Lower leg skin (tissue), 4 donors: ENCODE data around the gene C8G. TPM values are rescaled to one million over a fixed set of nuclear protein-coding genes. Genes with fewer than 3 reads are reported as not detected.

ENCODE experiments used
- DNase-seq, 2 donors: peaks; one replicate each; pipeline ENCODE4 v3.0.0-alpha.2; 2019; ENCODE audit warnings: low spot score in 2 of 2
- H3K4me3 ChIP-seq: fragments of 200-600 bp; sonication (generic); 2 replicates; pipeline ENCODE4 v1.5.1; 2017; ENCODE audit warnings: mild to moderate bottlenecking, low read depth; ENCODE audit not compliant: poor library complexity, severe bottlenecking
- POLR2A ChIP-seq, 2 donors: fragments of 450-650 bp; IDR thresholded peaks; one replicate each; pipeline ENCODE4 v1.6.1; 2016 to 2017; ENCODE audit warnings: antibody characterized with exemption in 2 of 2, mild to moderate bottlenecking in 1 of 2, moderate library complexity in 1 of 2
- WGBS, 2 donors: methylation state at CpG; one replicate each; pipeline ENCODE4 v1.1.5; 2018; 5-methylcytosine and 5-hydroxymethylcytosine counted together
- intact Hi-C: fragments of 100-400 bp; cut with DNase I; formaldehyde crosslinking; loops from one replicate; pipeline ENCODE4 v1.15.0; 2023; ENCODE audit warnings: low total_unique reads
- total RNA-seq, 4 donors: library from RNA; depleted of rRNA; stranded (reverse); fragments of >200 nt; gene quantifications; one replicate each; pipeline ENCODE4 v1.1.0, GENCODE V29; 2016
- TF ChIP-seq, protein P1 (sequence below), 3 donors: fragments of 450-650 bp; IDR thresholded peaks; one replicate each; pipeline ENCODE4 v1.5.1; 2016; ENCODE audit warnings: antibody characterized with exemption in 3 of 3, mild to moderate bottlenecking in 3 of 3, moderate library complexity in 2 of 3

C8G gene
- total RNA-seq, 4 donors from 2014 or later, result not detected

DNA sequence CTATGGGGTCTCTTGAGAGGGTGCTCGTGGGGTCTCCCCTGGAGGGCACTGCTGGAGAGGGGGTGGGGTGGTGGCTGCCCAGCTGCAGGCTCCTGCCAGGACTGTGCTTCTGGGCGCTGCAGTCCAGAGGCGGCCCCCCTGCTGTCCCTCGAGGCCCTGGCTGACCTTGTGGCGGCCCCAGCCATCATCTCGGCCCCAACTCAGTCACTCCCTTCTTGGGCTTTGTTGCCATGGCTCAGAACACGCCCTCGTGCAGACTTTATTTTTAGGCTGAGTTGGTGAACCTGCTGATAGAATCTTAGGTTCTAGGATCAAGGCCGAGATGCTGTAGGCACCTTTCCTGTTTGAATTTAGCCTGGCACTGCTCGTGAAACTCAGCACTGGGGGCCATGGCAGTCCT lies 23.3 kb upstream of the C8G start:
- intact Hi-C loops, result no loop called here
- 68 to 71% methylated on average over 9 to 10 of the region's 10 CpGs for WGBS, 2 donors
- H3K4me3 ChIP-seq, result no peak overlapping the region
- no peak for TF ChIP-seq POLR2A (IDR thresholded peaks at IDR 0.05)
- TF ChIP-seq, protein P1, sequence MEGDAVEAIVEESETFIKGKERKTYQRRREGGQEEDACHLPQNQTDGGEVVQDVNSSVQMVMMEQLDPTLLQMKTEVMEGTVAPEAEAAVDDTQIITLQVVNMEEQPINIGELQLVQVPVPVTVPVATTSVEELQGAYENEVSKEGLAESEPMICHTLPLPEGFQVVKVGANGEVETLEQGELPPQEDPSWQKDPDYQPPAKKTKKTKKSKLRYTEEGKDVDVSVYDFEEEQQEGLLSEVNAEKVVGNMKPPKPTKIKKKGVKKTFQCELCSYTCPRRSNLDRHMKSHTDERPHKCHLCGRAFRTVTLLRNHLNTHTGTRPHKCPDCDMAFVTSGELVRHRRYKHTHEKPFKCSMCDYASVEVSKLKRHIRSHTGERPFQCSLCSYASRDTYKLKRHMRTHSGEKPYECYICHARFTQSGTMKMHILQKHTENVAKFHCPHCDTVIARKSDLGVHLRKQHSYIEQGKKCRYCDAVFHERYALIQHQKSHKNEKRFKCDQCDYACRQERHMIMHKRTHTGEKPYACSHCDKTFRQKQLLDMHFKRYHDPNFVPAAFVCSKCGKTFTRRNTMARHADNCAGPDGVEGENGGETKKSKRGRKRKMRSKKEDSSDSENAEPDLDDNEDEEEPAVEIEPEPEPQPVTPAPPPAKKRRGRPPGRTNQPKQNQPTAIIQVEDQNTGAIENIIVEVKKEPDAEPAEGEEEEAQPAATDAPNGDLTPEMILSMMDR (IDR thresholded peaks at IDR 0.05), result no peak
- no peak for DNase-seq

DNA sequence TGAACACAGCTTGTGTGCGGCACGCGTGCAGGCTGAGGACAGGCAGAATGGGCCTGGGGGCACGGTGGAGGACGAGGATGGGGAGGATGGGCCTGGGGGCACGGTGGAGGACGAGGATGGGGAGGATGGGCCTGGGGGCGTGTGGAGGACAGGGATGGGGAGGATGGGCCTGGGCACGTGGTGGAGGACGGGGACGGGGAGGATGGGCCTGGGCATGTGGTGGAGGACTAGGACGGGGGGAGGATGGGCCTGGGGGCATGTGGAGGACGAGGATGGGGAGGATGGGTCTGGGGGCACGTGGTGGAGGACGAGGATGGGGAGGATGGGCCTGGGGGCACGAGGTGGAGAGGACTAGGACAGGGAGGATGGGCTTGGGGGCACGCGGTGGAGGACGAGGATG lies 22.5 kb upstream of the C8G start:
- DNase-seq, result no peak
- TF ChIP-seq, protein P1 (IDR thresholded peaks at IDR 0.05), result no peak
- no peak for TF ChIP-seq POLR2A (IDR thresholded peaks at IDR 0.05)

GRCh38 chr9:136923881-136924280 lies 21.2 kb upstream of the C8G start:
- no peak overlapping the region for H3K4me3 ChIP-seq
- 95 to 96% methylated on average over 14 to 19 of the region's 19 CpGs for whole genome bisulfite sequencing, 2 donors
- no peak for DNase-seq
- TF ChIP-seq POLR2A (IDR thresholded peaks at IDR 0.05), result no peak
- TF ChIP-seq, protein P1 (IDR thresholded peaks at IDR 0.05), result no peak
- intact Hi-C loops, result no loop called here

More for the DNA sequence above, 22.5 kb upstream of the C8G start:
- no peak overlapping the region for H3K4me3 ChIP-seq
- intact Hi-C loops, result no loop called here
- 81 to 88% methylated on average over 19 of the region's 19 CpGs for WGBS, 2 donors

- 80 to 81% methylated on average over 33 of the region's 33 CpGs for WGBS, 2 donors
- DNase-seq, result no peak
- no peak overlapping the region for H3K4me3 ChIP-seq
- TF ChIP-seq, protein P1 (IDR thresholded peaks at IDR 0.05), result no peak
- TF ChIP-seq POLR2A (IDR thresholded peaks at IDR 0.05), result no peak
- intact Hi-C loops, result no loop called here
Observed at GRCh38 chr9:136925414-136926153, 19.5 kb upstream of the C8G start.

DNA sequence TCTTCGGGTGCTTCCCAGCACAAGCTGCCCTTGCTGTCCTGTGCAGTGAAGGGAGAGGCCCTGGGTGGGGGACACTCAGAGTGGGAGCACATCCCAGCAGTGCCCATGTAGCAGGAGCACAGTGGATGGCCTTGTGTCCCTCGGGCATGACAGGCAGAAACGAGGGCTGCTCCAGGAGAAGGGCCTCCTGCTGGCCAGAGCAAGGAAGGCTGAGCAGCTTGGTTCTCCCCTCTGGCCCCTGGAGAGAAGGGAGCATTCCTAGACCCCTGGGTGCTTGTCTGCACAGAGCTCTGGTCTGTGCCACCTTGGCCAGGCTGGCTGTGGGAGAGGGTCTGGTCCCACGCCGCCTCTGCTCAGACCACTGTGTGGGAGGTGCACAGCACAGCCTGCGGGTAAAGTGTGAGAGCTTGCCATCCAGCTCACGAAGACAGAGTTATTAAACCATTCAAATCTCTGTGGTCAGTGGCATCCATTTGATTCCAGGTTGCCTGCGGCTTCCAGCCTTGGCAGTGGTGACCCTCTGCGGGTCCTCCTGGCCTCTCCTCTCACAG lies 18.8 kb upstream of the C8G start:
- no peak for DNase-seq
- WGBS, 2 donors, result 79 to 93% methylated on average over 9 of the region's 9 CpGs
- H3K4me3 ChIP-seq, result no peak overlapping the region
- intact Hi-C loops, result no loop called here
- no peak for TF ChIP-seq POLR2A (IDR thresholded peaks at IDR 0.05)
- TF ChIP-seq, protein P1 (IDR thresholded peaks at IDR 0.05), result no peak
